Erythroblast (primary cell): ENCODE results near the gene C6orf163.

ENCODE experiments used
- GATA1 ChIP-seq: IDR thresholded peaks from 2 replicates; pipeline ENCODE4 v1.6.1; 2011; ENCODE audit warnings: low read depth, mild to moderate bottlenecking, control low read depth, low read length, moderate library complexity
- POLR2A ChIP-seq: IDR thresholded peaks from 2 replicates; pipeline ENCODE4 v1.6.1; 2011; ENCODE audit warnings: mild to moderate bottlenecking, low read length

- TF ChIP-seq POLR2A (no peak), GATA1 (no peak)
These were observed 2.1 kb downstream of the C6orf163 start for GRCh38 chr6:87346700-87347099.
